IPS-NIHi7 (cell line): ENCODE results near the gene WEE2.
A peak's percentile ranks its signal among the peaks of the same experiment; 100 is the strongest.
"Not testable (repeated sequence)": the region's sequence is repeated elsewhere in the genome, so short reads cannot be mapped to it uniquely, and the experiment has no call there.

Experiments
- DNase-seq: peaks from one replicate; pipeline ENCODE4 v3.0.0; 2012; ENCODE audit warnings: mixed read lengths; ENCODE audit errors: extremely low spot score

Gene WEE2

DNA sequence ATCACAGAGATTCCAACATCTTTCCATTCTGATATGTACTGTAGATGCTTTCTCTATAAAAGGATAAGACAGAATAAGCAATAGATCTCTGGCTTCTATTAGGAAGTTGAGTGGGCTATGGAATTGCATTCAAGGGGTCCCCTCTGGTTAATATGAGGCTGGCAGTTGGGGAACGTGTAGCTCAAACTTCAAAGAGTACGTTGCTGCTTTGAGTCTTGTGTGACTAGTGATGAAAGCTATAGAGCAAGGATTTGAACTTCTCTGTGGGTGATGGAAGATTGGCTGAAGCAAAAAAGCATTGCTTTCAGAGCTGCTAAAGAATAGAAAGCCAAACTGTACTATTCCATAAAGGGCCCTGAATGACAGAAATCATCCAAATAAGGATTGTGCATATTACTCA is 6.4 kb downstream of the WEE2 start:
- no peak for DNase-seq

GRCh38 chr7:141715018-141715417 is 6.9 kb downstream of the WEE2 start:
- DNase-seq = no peak

DNA sequence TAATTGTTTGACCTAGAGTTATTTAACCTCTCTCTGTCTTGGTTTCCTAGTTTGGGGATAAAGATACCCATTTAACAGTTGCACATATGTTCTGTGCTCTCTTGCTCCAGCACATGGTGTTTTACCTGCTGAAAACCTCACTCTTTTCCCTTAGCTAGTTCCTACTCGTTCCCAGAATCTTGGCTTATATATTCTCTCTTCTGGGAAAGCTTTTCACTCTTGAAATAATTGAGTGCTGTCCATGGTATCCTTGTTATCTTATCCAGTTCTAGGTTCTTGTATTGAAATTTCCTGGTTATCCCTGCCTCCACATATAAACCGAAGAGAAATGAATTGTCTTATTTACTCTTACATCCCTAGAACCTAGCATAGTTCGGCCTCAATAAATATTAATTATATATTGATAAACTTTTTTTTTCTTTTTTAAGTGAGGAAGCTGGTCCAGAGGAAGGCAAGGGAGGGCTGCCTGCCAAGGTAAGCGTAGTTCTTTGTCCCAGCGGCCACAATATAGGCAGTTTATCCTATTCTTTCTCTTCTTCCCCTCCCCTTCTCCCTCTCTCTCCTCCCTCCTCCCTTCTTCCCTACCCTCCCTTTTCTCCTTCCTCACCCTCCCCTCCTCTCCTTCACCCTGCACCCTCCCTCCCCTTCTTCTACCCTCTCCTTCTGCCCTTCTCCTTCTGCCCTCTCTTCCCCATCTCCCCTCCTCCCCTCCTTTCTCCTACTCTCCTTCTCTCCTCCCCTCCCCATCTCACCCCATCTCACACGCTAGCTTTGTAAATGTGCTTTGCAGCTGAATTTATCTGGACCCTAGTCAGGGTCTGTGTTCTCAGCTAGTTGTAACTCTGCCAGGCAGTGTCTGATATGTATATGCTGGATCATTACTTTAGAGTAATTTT is 7.9 kb downstream of the WEE2 start:
- DNase-seq = no peak

- no peak for DNase-seq
Measured at GRCh38 chr7:141717450-141717849, 9.3 kb downstream of the WEE2 start.

GRCh38 chr7:141722529-141722928 is 14.4 kb downstream of the WEE2 start:
- no peak for DNase-seq

DNA sequence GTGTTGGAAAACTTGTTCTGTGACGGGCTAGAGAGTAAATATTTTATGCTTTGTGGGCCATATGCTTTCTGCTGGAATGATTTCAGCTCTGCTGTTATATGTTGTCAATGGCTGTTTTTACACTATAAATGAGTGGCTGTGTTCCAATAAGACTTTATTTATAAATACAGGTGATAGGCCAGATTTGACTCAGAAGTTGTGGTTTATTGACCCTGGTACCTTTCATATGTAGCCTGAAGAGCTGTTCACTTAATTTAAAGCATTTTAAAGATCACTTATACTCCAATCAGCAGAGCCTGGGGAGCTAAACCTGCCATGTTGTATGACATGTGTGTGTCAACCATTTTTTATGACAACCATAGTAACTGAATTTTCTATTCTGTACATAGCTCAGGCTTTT is 20.9 kb downstream of the WEE2 start:
- no peak for DNase-seq

GRCh38 chr7:141731476-141732149 is 23.5 kb downstream of the WEE2 start:
- no peak for DNase-seq

DNA sequence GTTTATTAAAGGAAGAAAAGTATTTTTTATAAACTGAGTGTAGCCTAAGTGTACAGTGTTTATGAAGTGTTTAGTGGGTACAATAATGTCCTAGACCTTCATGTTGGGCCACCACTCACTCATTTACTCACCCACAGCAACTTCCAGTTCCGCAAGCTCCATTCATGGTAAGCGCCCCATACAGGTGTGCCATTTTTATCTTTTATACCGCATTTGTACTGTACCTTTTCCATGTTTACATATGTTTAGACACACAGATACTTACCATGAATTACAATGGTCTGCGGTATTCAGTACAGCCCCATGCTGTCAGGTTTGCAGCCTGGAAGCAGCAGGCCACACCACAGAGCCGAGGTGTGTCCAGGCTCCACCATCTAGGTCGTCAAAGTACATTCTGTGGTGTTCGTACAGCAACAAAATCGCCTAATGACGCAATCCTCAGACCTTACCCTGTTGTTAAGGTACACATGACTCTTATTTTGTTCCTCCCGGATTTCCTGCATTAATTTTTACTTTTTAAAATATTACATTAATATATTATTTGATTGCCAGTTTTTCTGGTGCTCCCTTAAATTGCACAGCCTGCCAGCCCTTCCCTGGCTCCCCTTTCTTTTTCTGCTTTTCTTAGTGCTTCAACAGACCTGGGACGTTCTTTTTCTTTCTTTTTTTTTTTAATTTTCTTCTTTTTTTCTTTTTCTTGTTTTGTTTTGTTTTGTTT is 29.1 kb downstream of the WEE2 start:
- no peak for DNase-seq

GRCh38 chr7:141737836-141738591 is 29.9 kb downstream of the WEE2 start, which contains the start of gene SSBP1:
Gene SSBP1, plus strand, starts transcription at chr7:141738358. Its CDS starts 809 bp downstream, at chr7:141739167.
- peak; percentile 92 for DNase-seq

- no peak for DNase-seq
Measured at GRCh38 chr7:141738592-141739013, 30.4 kb downstream of the WEE2 start.

DNA sequence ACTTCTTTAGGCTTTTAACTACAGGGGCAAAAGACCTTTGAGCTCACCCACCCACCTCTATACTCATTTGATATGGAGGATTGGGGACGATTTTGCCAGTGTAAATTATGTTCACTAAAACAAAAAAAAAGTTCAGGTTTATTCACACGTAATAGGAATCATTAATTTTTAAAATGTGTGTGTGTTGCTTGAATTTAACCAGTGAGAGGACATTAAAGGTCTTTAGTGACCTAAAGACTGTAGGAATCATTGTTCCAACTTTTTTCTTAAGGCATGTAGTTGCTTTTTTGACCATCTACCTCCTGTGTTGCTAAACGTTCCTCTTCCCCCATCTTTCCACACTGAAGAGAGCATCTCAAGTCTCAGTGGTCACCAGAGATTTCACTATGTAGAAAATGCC is 31.1 kb downstream of the WEE2 start:
- DNase-seq = no peak

DNA sequence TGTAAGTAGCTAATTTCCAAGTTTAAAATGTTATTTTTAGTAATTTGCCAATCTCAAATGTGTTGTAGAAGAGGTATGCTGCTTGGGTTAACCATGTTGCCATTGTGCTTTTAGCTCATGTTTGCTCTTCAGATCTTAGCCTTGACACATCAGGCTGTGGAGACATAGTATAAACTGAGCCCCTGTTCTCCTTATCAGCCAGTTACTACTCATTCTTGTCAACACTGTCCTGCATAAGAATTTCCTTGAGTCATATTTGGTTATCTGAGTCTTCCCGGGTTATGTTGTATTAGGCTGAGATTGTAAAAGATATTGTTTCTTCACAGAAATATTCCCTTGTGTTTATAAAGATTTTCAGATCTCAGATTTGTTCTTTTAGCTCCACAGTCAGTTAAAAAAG is 34.1 kb downstream of the WEE2 start:
- DNase-seq = no peak

- no peak for DNase-seq
Measured at GRCh38 chr7:141744131-141744530, 36.0 kb downstream of the WEE2 start.

DNA sequence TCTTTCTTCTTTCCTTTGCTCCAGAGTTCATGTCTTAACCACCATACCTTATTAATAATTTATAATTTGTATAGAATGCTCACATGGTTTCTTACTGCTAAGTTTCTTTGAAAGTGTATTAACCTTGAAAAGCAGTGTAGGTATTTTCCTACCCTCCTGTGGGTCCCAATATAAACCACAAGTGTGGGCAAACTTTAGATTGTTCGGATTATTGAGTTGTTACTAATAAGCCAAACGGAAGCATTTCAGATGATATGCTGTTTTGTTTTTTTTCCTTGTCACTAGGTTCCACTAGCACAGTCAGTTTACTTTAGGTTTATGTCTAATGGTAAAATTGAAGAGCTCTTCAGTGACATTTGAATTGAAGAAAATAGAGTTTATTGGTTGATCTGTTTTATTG is 40.2 kb downstream of the WEE2 start:
- DNase-seq = no peak

- not testable (repeated sequence) for DNase-seq
Measured at GRCh38 chr7:141751904-141752303, 43.8 kb downstream of the WEE2 start.

- DNase-seq = peak; percentile 42
Measured at GRCh38 chr7:141752634-141753033, 44.5 kb downstream of the WEE2 start.

GRCh38 chr7:141754939-141755338 is 46.8 kb downstream of the WEE2 start:
- peak; percentile 64 for DNase-seq

DNA sequence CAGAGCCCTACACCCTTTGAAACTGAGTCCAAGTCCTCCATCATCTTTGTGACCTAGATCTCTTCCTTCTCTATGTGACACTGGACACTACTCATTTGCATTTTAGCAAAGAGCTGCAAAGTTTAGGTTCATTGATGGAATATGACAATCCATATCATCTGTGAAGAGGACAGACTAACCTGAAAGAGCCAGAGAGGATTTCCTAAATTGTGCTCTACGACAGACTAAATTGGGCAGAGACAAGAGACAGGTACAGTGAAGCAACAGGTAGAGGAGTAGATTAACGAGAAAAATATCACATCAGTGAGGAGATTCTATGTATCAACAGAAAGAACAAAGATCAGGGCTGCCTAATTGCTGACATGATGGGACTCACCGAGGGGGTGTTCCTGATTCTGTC is 55.6 kb downstream of the WEE2 start, which contains the start of gene TAS2R3:
Gene TAS2R3, plus strand, starts transcription at position 301 of the 400 bp plus-strand sequence. Its CDS starts 62 bp downstream, at position 363.
- no peak for DNase-seq

DNA sequence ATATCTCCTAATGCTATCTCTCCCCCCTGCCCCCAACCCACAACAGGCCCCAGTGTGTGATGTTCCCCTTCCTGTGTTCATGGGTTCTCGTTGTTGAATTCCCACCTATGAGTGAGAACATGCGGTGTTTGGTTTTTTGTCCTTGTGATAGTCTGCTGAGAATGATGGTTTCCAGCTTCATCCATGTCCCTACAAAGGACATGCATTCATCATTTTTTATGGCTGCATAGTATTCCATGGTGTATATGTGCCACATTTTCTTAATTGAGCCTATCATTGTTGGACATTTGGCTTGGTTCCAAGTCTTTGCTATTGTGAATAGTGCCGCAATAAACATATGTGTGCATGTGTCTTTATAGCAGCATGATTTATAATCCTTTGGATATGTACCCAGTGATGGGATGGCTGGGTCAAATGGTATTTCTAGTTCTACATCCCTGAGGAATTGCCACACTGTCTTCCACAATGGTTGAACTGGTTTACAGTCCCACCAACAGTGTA is 62.0 kb downstream of the WEE2 start:
- not testable (repeated sequence) for DNase-seq

DNA sequence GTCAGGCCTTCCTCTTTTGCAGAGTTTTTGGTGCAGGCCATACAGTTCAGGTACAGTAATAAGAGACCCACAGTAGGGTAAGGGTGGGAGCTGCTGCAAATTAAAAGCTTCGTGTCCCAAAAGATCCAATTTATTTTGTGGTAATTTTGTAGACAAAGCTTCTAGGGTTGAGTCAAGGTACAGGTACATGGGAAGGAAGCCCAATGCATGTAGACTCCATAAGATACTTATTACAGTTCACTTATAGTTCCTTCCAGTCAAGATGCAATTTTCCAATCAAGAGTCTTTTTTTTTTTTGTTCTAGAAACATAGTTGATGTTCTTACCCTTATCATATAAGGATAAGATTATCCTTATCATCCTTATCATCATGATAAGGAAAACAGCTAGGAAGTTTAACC is 68.2 kb downstream of the WEE2 start, which contains the start of gene TAS2R4:
Gene TAS2R4, plus strand, starts transcription at position 301 of the 400 bp plus-strand sequence. CDS start 1,815 bp downstream, outside the sequence.
- no peak for DNase-seq
